Type B pancreatic cell (in vitro differentiated cells): ENCODE results near the gene PHLPP2. TPM values are rescaled to one million over a fixed set of nuclear protein-coding genes. Genes with fewer than 3 reads are reported as not detected.
A peak's percentile ranks its signal among the peaks of the same experiment; 100 is the strongest.

Experiments used
- DNase-seq: peaks from one replicate; pipeline ENCODE4 v3.0.0; 2021; ENCODE audit warnings: mixed read lengths; ENCODE audit not compliant: unreplicated experiment; ENCODE audit errors: extremely low spot score
- H3K27ac Mint-ChIP-seq: 2 replicates; pipeline ENCODE4 v1.8.0; 2021; ENCODE audit warnings: mild to moderate bottlenecking, mixed read lengths
- H3K27me3 Mint-ChIP-seq: 2 replicates; pipeline ENCODE4 v1.8.0; 2021; ENCODE audit warnings: mixed read lengths
- H3K36me3 Mint-ChIP-seq: 2 replicates; pipeline ENCODE4 v1.8.0; 2021; ENCODE audit warnings: mixed read lengths
- H3K4me1 Mint-ChIP-seq: one replicate; pipeline ENCODE4 v1.8.0; 2021; ENCODE audit warnings: mixed read lengths; ENCODE audit not compliant: unreplicated experiment
- H3K4me3 Mint-ChIP-seq: 2 replicates; pipeline ENCODE4 v1.8.0; 2021; ENCODE audit warnings: mild to moderate bottlenecking, mixed read lengths
- H3K9me3 Mint-ChIP-seq: 2 replicates; pipeline ENCODE4 v1.8.0; 2021; ENCODE audit warnings: mixed read lengths
- total RNA-seq: library from RNA; stranded (reverse); gene quantifications from 2 replicates; pipeline ENCODE4 v1.2.1, GENCODE V29; 2021; ENCODE audit warnings: low replicate concordance
- TF ChIP-seq, protein P1 (sequence below): fragments of 200-600 bp; sonication (generic); conservative IDR thresholded peaks from 2 replicates; pipeline ENCODE4 v1.5.0; 2021; ENCODE audit warnings: antibody characterized with exemption, mild to moderate bottlenecking

PHLPP2 gene
- total RNA-seq, 1 donor from 2014 or later, result 12.0 TPM

DNA sequence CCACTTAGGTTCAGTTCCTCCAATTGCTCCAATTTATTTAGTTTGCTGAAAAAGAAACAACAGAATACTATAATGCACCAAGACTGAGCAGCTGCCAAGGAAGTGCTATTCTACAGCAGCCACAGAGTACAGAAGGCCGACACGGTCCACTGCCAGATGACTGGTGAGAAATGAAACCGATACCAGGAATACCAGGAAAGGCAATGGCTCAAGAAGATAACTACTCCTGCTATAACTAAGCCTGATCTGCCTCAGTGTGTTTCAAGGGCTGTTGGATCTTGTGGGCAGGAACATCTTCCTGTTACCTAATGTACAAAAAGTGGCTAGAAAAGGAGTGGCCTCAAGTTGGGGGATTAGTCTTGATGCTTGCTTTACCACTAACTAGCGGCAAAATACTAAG lies 65.7 kb downstream of the PHLPP2 start:
- no peak for DNase-seq
- H3K4me1 Mint-ChIP-seq, result no peaks in the 10 kb centered on the region
- H3K27ac Mint-ChIP-seq, result no peak overlapping the region
- TF ChIP-seq, protein P1, sequence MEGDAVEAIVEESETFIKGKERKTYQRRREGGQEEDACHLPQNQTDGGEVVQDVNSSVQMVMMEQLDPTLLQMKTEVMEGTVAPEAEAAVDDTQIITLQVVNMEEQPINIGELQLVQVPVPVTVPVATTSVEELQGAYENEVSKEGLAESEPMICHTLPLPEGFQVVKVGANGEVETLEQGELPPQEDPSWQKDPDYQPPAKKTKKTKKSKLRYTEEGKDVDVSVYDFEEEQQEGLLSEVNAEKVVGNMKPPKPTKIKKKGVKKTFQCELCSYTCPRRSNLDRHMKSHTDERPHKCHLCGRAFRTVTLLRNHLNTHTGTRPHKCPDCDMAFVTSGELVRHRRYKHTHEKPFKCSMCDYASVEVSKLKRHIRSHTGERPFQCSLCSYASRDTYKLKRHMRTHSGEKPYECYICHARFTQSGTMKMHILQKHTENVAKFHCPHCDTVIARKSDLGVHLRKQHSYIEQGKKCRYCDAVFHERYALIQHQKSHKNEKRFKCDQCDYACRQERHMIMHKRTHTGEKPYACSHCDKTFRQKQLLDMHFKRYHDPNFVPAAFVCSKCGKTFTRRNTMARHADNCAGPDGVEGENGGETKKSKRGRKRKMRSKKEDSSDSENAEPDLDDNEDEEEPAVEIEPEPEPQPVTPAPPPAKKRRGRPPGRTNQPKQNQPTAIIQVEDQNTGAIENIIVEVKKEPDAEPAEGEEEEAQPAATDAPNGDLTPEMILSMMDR, result no peak
- no peaks in the 10 kb centered on the region for H3K9me3 Mint-ChIP-seq
- H3K36me3 Mint-ChIP-seq, result peaks cover 27% of the 10 kb centered on the region
- no peaks in the 10 kb centered on the region for H3K27me3 Mint-ChIP-seq
- H3K4me3 Mint-ChIP-seq, result no peak overlapping the region

DNA sequence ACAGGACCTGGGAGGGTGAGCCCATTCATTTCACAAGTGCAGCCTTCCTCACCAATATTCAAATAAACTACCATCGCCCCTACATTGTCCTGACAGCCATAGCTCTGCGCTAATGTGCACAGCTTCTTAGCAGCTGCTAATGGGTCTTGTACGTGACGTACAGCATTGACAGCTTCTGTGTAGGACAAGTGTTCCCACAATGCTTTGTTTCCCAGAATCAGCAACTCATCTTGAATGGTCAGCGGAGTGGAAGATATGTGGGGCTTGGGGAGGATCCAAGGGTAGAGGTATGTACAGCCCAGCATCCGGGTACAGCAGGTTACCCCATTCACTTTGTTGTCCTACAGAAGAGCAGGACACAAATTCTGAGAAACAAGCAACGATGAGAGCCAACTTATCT lies 74.8 kb downstream of the PHLPP2 start:
- DNase-seq, result no peak
- Mint-ChIP-seq H3K27me3 (no peaks in the 10 kb centered on the region), H3K9me3 (no peaks in the 10 kb centered on the region), H3K4me1 (no peaks in the 10 kb centered on the region), H3K4me3 (no peak overlapping the region), H3K36me3 (peaks cover 24% of the 10 kb centered on the region), H3K27ac (no peak overlapping the region)
- TF ChIP-seq, protein P1, result no peak

DNA sequence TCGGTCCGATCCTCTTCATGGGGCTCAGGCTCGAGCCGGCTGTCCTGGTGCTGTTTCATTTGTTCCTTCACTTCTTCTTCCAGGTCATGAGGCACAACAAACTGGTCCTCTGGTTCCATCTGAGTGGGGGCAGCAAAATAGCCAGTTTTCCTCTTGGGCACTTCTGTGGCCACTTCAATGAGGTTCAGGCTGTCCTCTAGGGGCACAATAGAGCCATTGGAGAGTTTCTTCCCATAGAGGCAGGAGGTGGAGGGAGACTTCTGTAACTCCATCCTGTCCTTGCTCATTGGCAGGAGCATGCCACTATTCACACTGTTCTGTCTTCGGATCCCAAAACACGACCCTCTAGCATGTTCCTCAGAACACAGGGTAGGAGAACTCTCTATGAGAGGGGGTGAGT lies 75.6 kb downstream of the PHLPP2 start:
- peaks cover 24% of the 10 kb centered on the region for H3K36me3 Mint-ChIP-seq
- no peaks in the 10 kb centered on the region for H3K4me1 Mint-ChIP-seq
- H3K27ac Mint-ChIP-seq, result no peak overlapping the region
- TF ChIP-seq, protein P1, result peak; percentile 55
- H3K9me3 Mint-ChIP-seq, result no peaks in the 10 kb centered on the region
- no peak overlapping the region for H3K4me3 Mint-ChIP-seq
- H3K27me3 Mint-ChIP-seq, result no peaks in the 10 kb centered on the region
- DNase-seq, result no peak

DNA sequence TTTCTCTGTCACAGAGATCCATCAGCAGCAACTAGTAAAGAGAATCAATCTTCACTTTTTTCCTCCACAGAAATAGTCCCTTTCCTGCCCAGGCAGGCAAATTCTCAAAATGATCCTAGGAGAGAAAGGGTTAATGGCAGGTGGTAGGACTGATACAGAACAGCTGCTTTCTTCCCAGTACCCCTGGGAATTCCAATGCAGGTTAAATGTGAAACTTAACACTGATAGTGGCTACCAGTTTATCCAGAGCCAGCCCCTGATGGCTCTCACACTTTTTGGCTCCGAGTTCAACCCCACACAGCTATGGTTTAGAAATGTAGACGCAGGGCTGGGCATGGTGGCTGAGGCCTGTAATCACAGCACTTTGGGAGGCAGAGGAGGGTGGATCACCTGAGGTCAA lies 76.3 kb downstream of the PHLPP2 start:
- H3K27ac Mint-ChIP-seq, result no peak overlapping the region
- peaks cover 24% of the 10 kb centered on the region for H3K36me3 Mint-ChIP-seq
- H3K27me3 Mint-ChIP-seq, result no peaks in the 10 kb centered on the region
- TF ChIP-seq, protein P1, result no peak
- DNase-seq, result no peak
- H3K4me3 Mint-ChIP-seq, result no peak overlapping the region
- no peaks in the 10 kb centered on the region for H3K4me1 Mint-ChIP-seq
- no peaks in the 10 kb centered on the region for H3K9me3 Mint-ChIP-seq

DNA sequence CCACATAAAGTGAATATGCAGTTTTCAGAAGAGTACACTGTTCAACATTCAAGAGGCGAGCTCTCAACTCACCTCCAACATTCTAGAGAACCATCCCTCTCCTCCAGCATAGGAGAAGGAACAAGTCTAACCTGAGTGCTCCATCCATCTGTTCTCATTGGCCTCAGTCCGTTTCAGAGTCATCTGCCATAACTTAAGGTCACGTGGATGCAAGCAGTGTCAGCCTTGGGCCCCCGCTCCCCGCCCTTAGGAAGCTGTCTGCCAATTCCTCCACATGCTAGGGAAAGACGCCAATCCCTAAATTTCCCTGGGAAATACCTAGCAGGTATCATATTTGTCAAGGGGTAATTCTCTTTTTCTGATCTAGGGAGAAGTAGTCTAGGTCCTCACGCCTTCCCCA lies 77.1 kb downstream of the PHLPP2 start:
- no peak for DNase-seq
- Mint-ChIP-seq H3K4me3 (no peak overlapping the region), H3K4me1 (no peaks in the 10 kb centered on the region), H3K9me3 (no peaks in the 10 kb centered on the region), H3K27me3 (no peaks in the 10 kb centered on the region), H3K27ac (no peak overlapping the region), H3K36me3 (peaks cover 27% of the 10 kb centered on the region)
- TF ChIP-seq, protein P1, result no peak

DNA sequence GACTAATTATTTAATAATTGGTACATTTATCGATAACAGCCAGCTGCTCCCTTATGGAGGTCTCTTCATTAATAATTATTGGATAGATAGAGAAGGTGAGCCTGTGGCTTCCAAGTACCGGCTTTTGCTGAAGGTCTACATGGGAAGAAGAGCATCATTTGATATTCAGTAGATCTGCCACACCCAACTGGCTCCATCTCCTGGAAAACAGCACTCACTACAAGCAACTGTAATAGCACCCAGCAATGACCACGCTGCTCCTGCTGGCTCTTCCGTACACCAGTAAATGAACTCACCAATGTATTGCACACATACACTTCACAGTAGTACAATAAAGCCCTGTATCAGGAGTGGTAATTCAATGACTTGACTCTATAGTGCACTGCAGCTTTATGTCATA lies 79.1 kb downstream of the PHLPP2 start:
- H3K4me1 Mint-ChIP-seq, result no peaks in the 10 kb centered on the region
- no peaks in the 10 kb centered on the region for H3K27me3 Mint-ChIP-seq
- H3K9me3 Mint-ChIP-seq, result no peaks in the 10 kb centered on the region
- TF ChIP-seq, protein P1, result peak; percentile 58
- H3K36me3 Mint-ChIP-seq, result peaks cover 23% of the 10 kb centered on the region
- no peak for DNase-seq
- H3K4me3 Mint-ChIP-seq, result no peak overlapping the region
- H3K27ac Mint-ChIP-seq, result no peak overlapping the region
